ENCODE results near the gene ACP4.

GRCh38 chr19:50820549-50821247 is 30.5 kb downstream of the ACP4 start:
- TF ChIP-seq CTCF (IDR thresholded peaks at IDR 0.05; ENCODE audit: poor library complexity) = no peak
- no peak for TF ChIP-seq EZH2 (IDR thresholded peaks at IDR 0.05; ENCODE audit: borderline replicate concordance)

Data from hepatocyte (in vitro differentiated cells).